Measurements from ENCODE around the gene KDM2B.

Gene KDM2B

GRCh38 chr12:121518656-121519055 is 62.2 kb downstream of the KDM2B start:
- Mint-ChIP-seq H3K27me3 (no peaks in the 10 kb centered on the region), H3K4me3 (no peak overlapping the region), H3K9me3 (no peaks in the 10 kb centered on the region), H3K36me3 (ENCODE audit: low read depth) (peaks cover 28% of the 10 kb centered on the region), H3K4me1 (ENCODE audit: low read depth) (peaks cover 12% of the 10 kb centered on the region), H3K27ac (no peak overlapping the region)
- no peak for DNase-seq

- Mint-ChIP-seq H3K27me3 (no peaks in the 10 kb centered on the region), H3K9me3 (no peaks in the 10 kb centered on the region), H3K36me3 (ENCODE audit: low read depth) (peaks cover 44% of the 10 kb centered on the region), H3K27ac (no peak overlapping the region), H3K4me1 (ENCODE audit: low read depth) (peaks cover 9% of the 10 kb centered on the region), H3K4me3 (no peak overlapping the region)
- no peak for DNase-seq
These were observed 64.3 kb downstream of the KDM2B start for GRCh38 chr12:121516437-121517011.

- Mint-ChIP-seq H3K9me3 (no peaks in the 10 kb centered on the region), H3K4me3 (no peak overlapping the region), H3K36me3 (ENCODE audit: low read depth) (peaks cover 41% of the 10 kb centered on the region), H3K4me1 (ENCODE audit: low read depth) (peaks cover 9% of the 10 kb centered on the region), H3K27me3 (no peaks in the 10 kb centered on the region), H3K27ac (peak overlapping the region; percentile 83)
- no peak for DNase-seq
These were observed 65.2 kb downstream of the KDM2B start for GRCh38 chr12:121515615-121516014.

- DNase-seq, result no peak
- Mint-ChIP-seq H3K27ac (peak overlapping the region; percentile 67), H3K27me3 (no peaks in the 10 kb centered on the region), H3K4me3 (no peak overlapping the region), H3K4me1 (ENCODE audit: low read depth) (peaks cover 9% of the 10 kb centered on the region), H3K36me3 (ENCODE audit: low read depth) (peaks cover 45% of the 10 kb centered on the region), H3K9me3 (no peaks in the 10 kb centered on the region)
These were observed 66.6 kb downstream of the KDM2B start for GRCh38 chr12:121514184-121514742.

- peak; percentile 48 for DNase-seq
- Mint-ChIP-seq H3K4me3 (no peak overlapping the region), H3K27ac (peak overlapping the region; percentile 67), H3K27me3 (no peaks in the 10 kb centered on the region), H3K36me3 (ENCODE audit: low read depth) (peaks cover 44% of the 10 kb centered on the region), H3K4me1 (ENCODE audit: low read depth) (peaks cover 9% of the 10 kb centered on the region), H3K9me3 (no peaks in the 10 kb centered on the region)
These were observed 67.2 kb downstream of the KDM2B start for GRCh38 chr12:121513464-121514183.

GRCh38 chr12:121512561-121512960 is 68.3 kb downstream of the KDM2B start:
- Mint-ChIP-seq H3K9me3 (no peaks in the 10 kb centered on the region), H3K36me3 (ENCODE audit: low read depth) (peaks cover 48% of the 10 kb centered on the region), H3K27ac (peak overlapping the region; percentile 60), H3K27me3 (no peaks in the 10 kb centered on the region), H3K4me1 (ENCODE audit: low read depth) (peaks cover 9% of the 10 kb centered on the region), H3K4me3 (no peak overlapping the region)
- DNase-seq, result no peak

GRCh38 chr12:121511916-121512315 is 68.9 kb downstream of the KDM2B start:
- no peak for DNase-seq
- no peaks in the 10 kb centered on the region for H3K9me3 Mint-ChIP-seq
- H3K4me1 Mint-ChIP-seq (ENCODE audit: low read depth), result peaks cover 9% of the 10 kb centered on the region
- H3K27me3 Mint-ChIP-seq, result no peaks in the 10 kb centered on the region
- peaks cover 53% of the 10 kb centered on the region for H3K36me3 Mint-ChIP-seq (ENCODE audit: low read depth)
- no peak overlapping the region for H3K27ac Mint-ChIP-seq
- H3K4me3 Mint-ChIP-seq, result no peak overlapping the region

GRCh38 chr12:121509339-121509738 is 71.5 kb downstream of the KDM2B start:
- Mint-ChIP-seq H3K4me1 (ENCODE audit: low read depth) (peaks cover 5% of the 10 kb centered on the region), H3K27ac (no peak overlapping the region), H3K36me3 (ENCODE audit: low read depth) (peaks cover 51% of the 10 kb centered on the region), H3K4me3 (no peak overlapping the region), H3K9me3 (no peaks in the 10 kb centered on the region), H3K27me3 (no peaks in the 10 kb centered on the region)
- DNase-seq, result no peak

- H3K27ac Mint-ChIP-seq, result peak overlapping the region; percentile 27
- no peaks in the 10 kb centered on the region for H3K9me3 Mint-ChIP-seq
- DNase-seq, result no peak
- peaks cover 51% of the 10 kb centered on the region for H3K36me3 Mint-ChIP-seq (ENCODE audit: low read depth)
- peaks cover 2% of the 10 kb centered on the region for H3K4me1 Mint-ChIP-seq (ENCODE audit: low read depth)
- no peaks in the 10 kb centered on the region for H3K27me3 Mint-ChIP-seq
- H3K4me3 Mint-ChIP-seq, result no peak overlapping the region
These were observed 72.3 kb downstream of the KDM2B start for GRCh38 chr12:121508533-121508932.

- DNase-seq, result no peak
- H3K36me3 Mint-ChIP-seq (ENCODE audit: low read depth), result peaks cover 46% of the 10 kb centered on the region
- no peaks in the 10 kb centered on the region for H3K9me3 Mint-ChIP-seq
- no peaks in the 10 kb centered on the region for H3K27me3 Mint-ChIP-seq
- H3K27ac Mint-ChIP-seq, result no peak overlapping the region
- peaks cover 8% of the 10 kb centered on the region for H3K4me1 Mint-ChIP-seq (ENCODE audit: low read depth)
- H3K4me3 Mint-ChIP-seq, result no peak overlapping the region
These were observed 72.8 kb downstream of the KDM2B start for GRCh38 chr12:121507984-121508383.

- H3K4me3 Mint-ChIP-seq, result no peak overlapping the region
These were observed 73.6 kb downstream of the KDM2B start for GRCh38 chr12:121507245-121507644.

GRCh38 chr12:121505513-121505912 is 75.3 kb downstream of the KDM2B start:
- Mint-ChIP-seq H3K4me1 (ENCODE audit: low read depth) (peaks cover 9% of the 10 kb centered on the region), H3K27me3 (no peaks in the 10 kb centered on the region), H3K4me3 (no peak overlapping the region), H3K36me3 (ENCODE audit: low read depth) (peaks cover 36% of the 10 kb centered on the region), H3K27ac (peak overlapping the region; percentile 15), H3K9me3 (no peaks in the 10 kb centered on the region)
- no peak for DNase-seq

More at GRCh38 chr12:121507245-121507644, 73.6 kb downstream of the KDM2B start:
- no peak overlapping the region for H3K27ac Mint-ChIP-seq
- H3K27me3 Mint-ChIP-seq, result no peaks in the 10 kb centered on the region
- H3K36me3 Mint-ChIP-seq (ENCODE audit: low read depth), result peaks cover 39% of the 10 kb centered on the region
- no peaks in the 10 kb centered on the region for H3K9me3 Mint-ChIP-seq
- peaks cover 9% of the 10 kb centered on the region for H3K4me1 Mint-ChIP-seq (ENCODE audit: low read depth)
- no peak for DNase-seq

- Mint-ChIP-seq H3K9me3 (no peaks in the 10 kb centered on the region), H3K36me3 (ENCODE audit: low read depth) (peaks cover 27% of the 10 kb centered on the region), H3K4me3 (no peak overlapping the region), H3K27me3 (no peaks in the 10 kb centered on the region), H3K4me1 (ENCODE audit: low read depth) (peaks cover 13% of the 10 kb centered on the region), H3K27ac (peak overlapping the region; percentile 15)
- DNase-seq, result no peak
These were observed 76.3 kb downstream of the KDM2B start for GRCh38 chr12:121504505-121504904.

GRCh38 chr12:121503395-121503794 is 77.4 kb downstream of the KDM2B start:
- H3K36me3 Mint-ChIP-seq (ENCODE audit: low read depth), result peaks cover 20% of the 10 kb centered on the region
- H3K9me3 Mint-ChIP-seq, result no peaks in the 10 kb centered on the region
- peak overlapping the region; percentile 82 for H3K27ac Mint-ChIP-seq
- DNase-seq, result no peak
- H3K27me3 Mint-ChIP-seq, result no peaks in the 10 kb centered on the region
- H3K4me1 Mint-ChIP-seq (ENCODE audit: low read depth), result peaks cover 13% of the 10 kb centered on the region
- H3K4me3 Mint-ChIP-seq, result no peak overlapping the region

- peaks cover 14% of the 10 kb centered on the region for H3K36me3 Mint-ChIP-seq (ENCODE audit: low read depth)
- DNase-seq, result no peak
- no peaks in the 10 kb centered on the region for H3K27me3 Mint-ChIP-seq
- H3K4me1 Mint-ChIP-seq (ENCODE audit: low read depth), result peaks cover 14% of the 10 kb centered on the region
- no peak overlapping the region for H3K27ac Mint-ChIP-seq
- H3K9me3 Mint-ChIP-seq, result no peaks in the 10 kb centered on the region
- H3K4me3 Mint-ChIP-seq, result no peak overlapping the region
These were observed 78.9 kb downstream of the KDM2B start for GRCh38 chr12:121501946-121502345.

Data from activated T-cell treated with anti-CD3 and anti-CD28 coated beads, Interleukin-2, amount 50 U/mL, for 24 hours (primary cell).